Gastrocnemius medialis (tissue), 4 donors: ENCODE data around the gene GNL1. TPM values are rescaled to one million over a fixed set of nuclear protein-coding genes. Genes with fewer than 3 reads are reported as not detected.

ENCODE experiments used
- ATAC-seq, 2 donors: fragments of 150-250 bp; one replicate each; pipeline ENCODE4 v1.9.1; 2016
- DNase-seq, 2 donors: peaks; one replicate each; pipeline ENCODE4 v3.0.0-alpha.2; 2019
- H3K27ac ChIP-seq, 4 donors: fragments of 200-600 bp; sonication (generic); 1 replicate in 1 of 4; 2 replicates in 3 of 4; pipeline ENCODE4 v1.5.1; 2016 to 2018; ENCODE audit warnings: mild to moderate bottlenecking in 2 of 4, moderate library complexity in 1 of 4
- H3K27me3 ChIP-seq, 3 donors: fragments of 200-600 bp; sonication (generic) in 2 of 3; 1 replicate in 1 of 3; 2 replicates in 2 of 3; pipeline versions ENCODE4 v1.5.1 to v1.6.0; 2016 to 2019; ENCODE audit warnings: mild to moderate bottlenecking in 1 of 3, moderate library complexity in 1 of 3
- H3K36me3 ChIP-seq, 2 donors: fragments of 200-600 bp; sonication (generic) in 1 of 2; one replicate each; pipeline ENCODE4 v1.5.1; 2017 to 2018
- H3K4me1 ChIP-seq, 2 donors: fragments of 200-600 bp; sonication (generic) in 1 of 2; one replicate each; pipeline ENCODE4 v1.5.1; 2016 to 2017; ENCODE audit warnings: mild to moderate bottlenecking in 2 of 2
- H3K4me3 ChIP-seq, 4 donors: fragments of 200-600 bp; sonication (generic) in 3 of 4; 1 replicate in 1 of 4; 2 replicates in 3 of 4; pipeline ENCODE4 v1.5.1; 2016 to 2019; ENCODE audit warnings: mild to moderate bottlenecking in 2 of 4
- H3K9me3 ChIP-seq, 3 donors: fragments of 200-600 bp; sonication (generic) in 2 of 3; 1 replicate in 1 of 3; 2 replicates in 2 of 3; pipeline ENCODE4 v1.5.1; 2016 to 2019
- CTCF ChIP-seq, 5 experiments: fragments of 450-650 bp in 3 of 5; fragments of 200-600 bp in 2 of 5; sonication (generic) in 2 of 5; IDR thresholded peaks in 4 of 5; conservative IDR thresholded peaks in 1 of 5; 1 replicate in 4 of 5; 2 replicates in 1 of 5; pipeline ENCODE4 v1.5.1; 2016 to 2019; ENCODE audit warnings: antibody characterized with exemption in 5 of 5, mild to moderate bottlenecking in 3 of 5, moderate library complexity in 3 of 5
- POLR2A ChIP-seq, 2 donors: fragments of 450-650 bp; IDR thresholded peaks; one replicate each; pipeline ENCODE4 v1.6.1; 2017; ENCODE audit warnings: antibody characterized with exemption in 2 of 2, mild to moderate bottlenecking in 2 of 2, moderate library complexity in 2 of 2
- in situ Hi-C, 4 donors: fragments of 200-750 bp; cut with MboI; loops; one replicate each; pipeline versions ENCODE4 v1.15.0 to v1.8.0; 2017; ENCODE audit warnings: low sequenced_read_pairs in 4 of 4
- intact Hi-C: fragments of 100-400 bp; cut with DNase I; formaldehyde crosslinking; loops from one replicate; pipeline ENCODE4 v1.15.1; 2023; ENCODE audit warnings: low total_unique reads
- total RNA-seq, 4 donors: library from RNA; depleted of rRNA; stranded (reverse); fragments of >200 nt; gene quantifications; one replicate each; pipeline versions ENCODE4 v1.1.0 to v1.2.3, GENCODE V29; 2016

GNL1 gene
- total RNA-seq: 10 to 100 TPM; 13.2 to 16.0 (median 14.9) TPM

- H3K36me3 ChIP-seq: peaks cover 3 to 21% of the 10 kb centered on the region in 2 donors
- DNase-seq (peak; percentile 80 to 92), ATAC-seq (peak; percentile 77 to 79)
- no peaks in the 10 kb centered on the region for H3K9me3 ChIP-seq
- peaks cover 11 to 18% of the 10 kb centered on the region in 2 donors for H3K4me1 ChIP-seq
- no peaks in the 10 kb centered on the region for H3K27me3 ChIP-seq
- H3K27ac ChIP-seq: peak within 1 kb of the TSS; percentile 91 to 99 (median 95)
- in situ Hi-C loops (no loop called here), intact Hi-C loops (loop anchor here (1.0 to 10.0 kb wide), 3 partner anchors 15 to 1399 kb away; partner anchors contain the start of genes ABCF1, MRPS18B, NELFE and PPP1R10)
- peak; percentile 34 to 38 for TF ChIP-seq POLR2A (IDR thresholded peaks at IDR 0.05)
- TF ChIP-seq CTCF (IDR thresholded peaks at IDR 0.05 in 4 of 5, conservative IDR thresholded peaks at IDR 0.05 in 1 of 5): peak in 1 of 5 experiments; percentile 15
- H3K4me3 ChIP-seq: peak within 1 kb of the TSS; percentile 87 to 99 (median 96)
Observed at GRCh38 chr6:30556066-30556905, at the start of gene GNL1. GNL1 (minus strand) TSS chr6:30556489; CDS start chr6:30556203, 286 bp downstream.

- H3K27ac ChIP-seq: no peak overlapping the region
- H3K9me3 ChIP-seq: no peaks in the 10 kb centered on the region
- no peaks in the 10 kb centered on the region for H3K27me3 ChIP-seq
- intact Hi-C loops (no loop called here), in situ Hi-C loops (loop anchor here in 1 of 4 donors (25.0 kb wide), 1 partner anchor 1583 kb away; the partner anchor contains the start of genes AGER, AGPAT1, GPSM3 and PBX2)
- H3K4me3 ChIP-seq: no peak overlapping the region
- ATAC-seq (no peak), DNase-seq (no peak)
- no peaks in the 10 kb centered on the region for H3K4me1 ChIP-seq
- TF ChIP-seq POLR2A (IDR thresholded peaks at IDR 0.05) (no peak), CTCF (IDR thresholded peaks at IDR 0.05 in 4 of 5, conservative IDR thresholded peaks at IDR 0.05 in 1 of 5) (no peak)
- peaks cover 12 to 88% of the 10 kb centered on the region in 2 donors for H3K36me3 ChIP-seq
Observed at GRCh38 chr6:30603961-30604360, 47.7 kb upstream of the GNL1 start.

GRCh38 chr6:30601815-30602641 lies 45.7 kb upstream of the GNL1 start:
- intact Hi-C loops (no loop called here), in situ Hi-C loops (loop anchor here in 1 of 4 donors (25.0 kb wide), 1 partner anchor 1585 kb away; the partner anchor contains the start of genes AGER, AGPAT1, GPSM3 and PBX2)
- H3K9me3 ChIP-seq: no peaks in the 10 kb centered on the region
- H3K36me3 ChIP-seq: peaks cover 12 to 68% of the 10 kb centered on the region in 2 donors
- H3K27me3 ChIP-seq: no peaks in the 10 kb centered on the region
- TF ChIP-seq POLR2A (IDR thresholded peaks at IDR 0.05) (no peak), CTCF (IDR thresholded peaks at IDR 0.05 in 4 of 5, conservative IDR thresholded peaks at IDR 0.05 in 1 of 5) (no peak)
- no peak overlapping the region for H3K4me3 ChIP-seq
- no peak for ATAC-seq
- no peak overlapping the region for H3K27ac ChIP-seq
- no peak for DNase-seq
- H3K4me1 ChIP-seq: no peaks in the 10 kb centered on the region

- Histone ChIP-seq H3K4me3 (no peak overlapping the region), H3K27me3 (no peaks in the 10 kb centered on the region), H3K36me3 (peaks cover 10 to 62% of the 10 kb centered on the region in 2 donors), H3K27ac (no peak overlapping the region), H3K9me3 (no peaks in the 10 kb centered on the region), H3K4me1 (no peaks in the 10 kb centered on the region)
- ATAC-seq (no peak), DNase-seq (no peak)
- TF ChIP-seq CTCF (IDR thresholded peaks at IDR 0.05 in 4 of 5, conservative IDR thresholded peaks at IDR 0.05 in 1 of 5) (no peak), POLR2A (IDR thresholded peaks at IDR 0.05) (no peak)
- intact Hi-C loops (no loop called here), in situ Hi-C loops (loop anchor here in 1 of 4 donors (25.0 kb wide), 1 partner anchor 1586 kb away; the partner anchor contains the start of genes AGER, AGPAT1, GPSM3 and PBX2)
Observed at GRCh38 chr6:30601436-30601814, 45.1 kb upstream of the GNL1 start.
